ENCODE results near the gene MYH14.

MYH14 gene

GRCh38 chr19:50309396-50310125, 106.1 kb downstream of the MYH14 start:
- Histone ChIP-seq H3K27ac (ENCODE audit: low read depth, low read length) (no peak overlapping the region), H3K4me1 (ENCODE audit: control insufficient read depth, low read length) (peaks cover 4% of the 10 kb centered on the region; the same call in 1 of the 2 replicates), H3K79me2 (ENCODE audit: control insufficient read depth, low read length) (no peaks in the 10 kb centered on the region), H3F3A (ENCODE audit: control insufficient read depth, insufficient read depth) (no peaks in the 10 kb centered on the region; the same call in 1 of the 2 replicates), H3K9me3 (ENCODE audit: control insufficient read depth, insufficient read depth, low read length) (no peaks in the 10 kb centered on the region), H3K27me3 (ENCODE audit: control insufficient read depth, low read length) (peaks cover 54% of the 10 kb centered on the region), H3K9me2 (replicated peaks; ENCODE audit: control insufficient read depth, low read length) (no peaks in the 10 kb centered on the region), H4K20me1 (ENCODE audit: control insufficient read depth, insufficient read depth, low read depth, low read length) (no peaks in the 10 kb centered on the region; the same call in 1 of the 2 replicates), H3K4me2 (ENCODE audit: low read length) (no peak overlapping the region), H3K36me3 (ENCODE audit: control insufficient read depth, low read length) (no peaks in the 10 kb centered on the region), H3K4me3 (ENCODE audit: low read length) (no peak overlapping the region)
- TF ChIP-seq EZH2phosphoT487 (IDR thresholded peaks at IDR 0.05; ENCODE audit: borderline replicate concordance, low read length) = no peak
- no peak for TF ChIP-seq CTCF (IDR thresholded peaks at IDR 0.05; ENCODE audit: low read depth, low read length, poor library complexity, severe bottlenecking)

- no peaks in the 10 kb centered on the region for H3K36me3 ChIP-seq (ENCODE audit: control insufficient read depth, low read length)
Observed at GRCh38 chr19:50310759-50311465, 107.5 kb downstream of the MYH14 start.

More at GRCh38 chr19:50310759-50311465, 107.5 kb downstream of the MYH14 start:
- Histone ChIP-seq H3K4me1 (ENCODE audit: control insufficient read depth, low read length) (peaks cover 7% of the 10 kb centered on the region), H4K20me1 (ENCODE audit: control insufficient read depth, insufficient read depth, low read depth, low read length) (no peaks in the 10 kb centered on the region; the same call in 1 of the 2 replicates), H3K4me2 (ENCODE audit: low read length) (no peak overlapping the region), H3K9me2 (replicated peaks; ENCODE audit: control insufficient read depth, low read length) (no peaks in the 10 kb centered on the region), H3K9me3 (ENCODE audit: control insufficient read depth, insufficient read depth, low read length) (no peaks in the 10 kb centered on the region), H3K4me3 (ENCODE audit: low read length) (no peak overlapping the region), H3K79me2 (ENCODE audit: control insufficient read depth, low read length) (no peaks in the 10 kb centered on the region), H3K27me3 (ENCODE audit: control insufficient read depth, low read length) (peaks cover 65% of the 10 kb centered on the region), H3F3A (ENCODE audit: control insufficient read depth, insufficient read depth) (no peaks in the 10 kb centered on the region; the same call in 1 of the 2 replicates), H3K27ac (ENCODE audit: low read depth, low read length) (no peak overlapping the region)
- TF ChIP-seq CTCF (IDR thresholded peaks at IDR 0.05; ENCODE audit: low read depth, low read length, poor library complexity, severe bottlenecking) (no peak), EZH2phosphoT487 (IDR thresholded peaks at IDR 0.05; ENCODE audit: borderline replicate concordance, low read length) (no peak)

All from DOHH2 (cell line).